ENCODE measurements around the gene TOMT.

The TOMT gene

GRCh38 chr11:72088076-72088808, 17.5 kb upstream of the TOMT start:
- DNase-seq = no peak

- DNase-seq = peak; percentile 70
Observed at GRCh38 chr11:72091292-72091691, 14.4 kb upstream of the TOMT start.

DNA sequence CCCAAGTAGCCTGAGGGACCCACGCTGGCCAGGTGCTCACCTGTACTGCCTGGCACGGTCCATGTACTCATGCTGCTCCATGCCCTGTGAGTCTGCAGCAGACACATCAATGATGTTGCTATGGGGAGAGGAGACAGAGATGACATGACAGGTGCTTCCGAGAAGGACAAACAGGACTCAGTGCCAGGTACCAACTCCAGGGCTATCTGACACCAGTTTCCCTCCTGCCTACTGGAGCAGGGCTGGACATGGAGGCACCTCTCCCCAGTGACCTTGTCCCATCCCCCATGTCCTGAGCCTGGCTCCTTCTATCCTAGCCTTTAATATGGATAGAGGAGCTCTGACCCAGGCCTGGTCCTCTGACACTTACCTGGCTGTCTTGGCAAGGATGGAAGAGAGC, 7.0 kb upstream of the TOMT start:
- no peak for DNase-seq

DNA sequence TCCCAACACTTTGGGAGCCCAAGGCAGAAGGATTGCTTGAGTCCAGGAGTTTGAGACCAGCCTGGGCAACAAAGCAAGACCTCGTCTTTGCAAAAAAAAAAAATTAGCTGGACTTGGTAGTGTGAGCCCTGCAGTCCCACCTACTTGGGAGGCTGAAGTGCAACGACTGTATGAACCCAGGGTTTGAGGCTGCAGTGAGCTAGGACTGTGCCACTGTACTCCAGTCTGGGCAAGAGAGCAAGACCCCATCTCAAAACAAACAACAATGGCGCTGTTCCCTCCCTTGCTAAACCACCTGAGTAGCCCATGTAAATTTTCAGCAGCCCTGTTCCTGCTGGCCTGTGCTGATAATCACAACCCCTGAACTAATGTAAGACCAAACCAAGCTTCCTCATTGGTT, 5.7 kb upstream of the TOMT start:
- no peak for DNase-seq

DNA sequence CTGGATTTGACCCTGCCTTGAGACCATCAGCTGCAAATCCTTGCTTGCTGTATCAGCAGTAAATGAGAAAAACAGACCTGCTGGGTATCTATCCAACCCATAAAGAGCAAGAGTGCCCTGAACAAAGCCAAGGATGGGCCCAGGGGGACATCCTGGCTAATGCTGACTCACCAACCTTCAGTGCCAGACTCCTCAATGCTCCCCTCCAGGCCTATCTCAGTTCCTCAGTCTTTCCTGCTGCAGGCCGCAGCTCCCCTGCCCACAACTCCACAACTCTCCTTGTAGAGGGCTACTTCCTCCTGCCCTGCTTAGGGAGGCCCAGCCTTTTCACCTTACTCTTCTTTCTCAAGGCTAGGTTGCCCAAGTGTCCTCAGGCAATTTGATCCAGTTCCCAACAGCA, 5.3 kb upstream of the TOMT start:
- DNase-seq = no peak

GRCh38 chr11:72102162-72102561, 3.6 kb upstream of the TOMT start:
- DNase-seq = no peak

DNA sequence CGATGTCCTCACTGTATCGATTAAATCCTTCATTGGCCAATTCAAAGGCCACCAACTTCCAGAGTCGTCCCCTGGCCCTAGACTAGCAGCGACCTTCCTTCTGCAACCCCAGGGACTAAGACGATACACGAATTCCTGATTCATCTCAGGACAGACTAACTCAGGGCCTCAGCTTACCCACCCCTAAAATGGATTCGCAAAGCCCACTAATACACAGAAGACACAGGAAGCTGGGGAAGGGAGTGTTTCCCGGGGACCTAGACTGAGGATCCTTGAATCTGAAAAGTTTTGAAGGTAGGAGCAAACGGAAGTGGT, 3.1 kb upstream of the TOMT start:
- DNase-seq = no peak

GRCh38 chr11:72102946-72103753, 2.6 kb upstream of the TOMT start, which contains the start of gene LAMTOR1:
Gene LAMTOR1, minus strand, starts transcription at chr11:72103297. Its CDS starts 73 bp downstream, at chr11:72103224.
- peak; percentile 100 for DNase-seq

DNA sequence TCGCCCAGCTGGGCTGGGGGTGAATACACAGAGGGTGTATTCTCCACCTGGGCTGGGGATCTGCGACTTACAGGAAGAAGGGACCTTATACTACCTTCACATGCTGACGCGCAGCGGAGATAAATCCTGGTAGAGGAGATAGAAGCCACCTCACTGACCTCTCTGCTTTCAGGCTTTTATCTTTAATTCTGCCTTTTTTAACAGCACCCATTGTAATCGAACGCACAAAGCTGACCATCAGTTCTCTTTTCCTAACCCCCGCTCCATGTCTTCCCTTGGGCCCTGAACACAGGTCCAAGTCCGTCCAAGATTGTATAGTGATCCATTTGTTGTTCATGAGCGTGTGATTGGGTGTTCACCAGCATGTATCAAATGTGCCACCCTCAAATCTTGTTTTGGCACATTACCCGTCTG, 2.0 kb upstream of the TOMT start:
- DNase-seq = no peak

- DNase-seq = peak; percentile 14
Observed at GRCh38 chr11:72111300-72112142, 5.8 kb downstream of the TOMT start.

DNA sequence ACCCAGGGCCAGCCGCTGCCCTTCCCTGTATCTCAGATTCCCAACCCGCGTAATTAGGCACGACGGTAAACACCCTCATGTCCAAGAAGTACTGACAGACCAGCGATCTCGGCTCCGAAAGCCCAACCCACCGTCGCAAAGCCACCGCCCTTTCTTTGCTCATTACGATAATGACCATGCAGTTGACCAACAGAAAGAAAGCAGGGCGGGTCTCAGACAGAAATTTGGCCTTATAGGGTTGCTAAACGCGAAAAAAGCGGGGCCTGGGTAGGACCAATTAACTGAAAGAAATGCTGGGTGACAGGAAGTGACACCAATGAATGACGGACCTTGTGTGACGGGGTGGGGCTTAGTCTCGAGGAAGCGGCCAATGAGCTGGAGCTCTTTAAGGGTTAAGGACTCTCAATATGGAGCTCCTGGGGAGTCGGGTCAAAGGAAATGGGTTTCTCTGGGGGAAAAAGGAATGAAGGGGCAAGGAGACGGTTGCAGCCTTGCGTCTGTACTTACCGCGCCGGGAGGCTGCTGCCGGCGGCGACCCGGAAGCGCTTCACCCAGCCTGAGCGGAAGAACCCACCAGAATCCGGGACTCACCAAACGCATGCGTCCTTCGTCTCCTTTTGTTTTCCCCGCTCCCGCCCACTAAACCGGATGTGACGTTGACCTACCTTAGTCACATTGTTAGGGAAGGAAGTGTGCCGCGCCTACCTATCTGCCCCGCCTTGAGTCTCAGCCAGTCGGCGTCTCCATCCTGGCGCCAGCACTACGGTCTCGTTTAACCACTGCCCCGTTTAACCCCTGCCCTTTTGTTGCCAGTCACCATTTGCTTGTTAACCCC, 6.6 kb downstream of the TOMT start, which contains the start of gene ANAPC15:
ANAPC15 (minus strand) TSS at position 553 of the 835 bp plus-strand sequence. CDS start 1,419 bp downstream, outside the sequence.
- DNase-seq = peak; percentile 100

DNA sequence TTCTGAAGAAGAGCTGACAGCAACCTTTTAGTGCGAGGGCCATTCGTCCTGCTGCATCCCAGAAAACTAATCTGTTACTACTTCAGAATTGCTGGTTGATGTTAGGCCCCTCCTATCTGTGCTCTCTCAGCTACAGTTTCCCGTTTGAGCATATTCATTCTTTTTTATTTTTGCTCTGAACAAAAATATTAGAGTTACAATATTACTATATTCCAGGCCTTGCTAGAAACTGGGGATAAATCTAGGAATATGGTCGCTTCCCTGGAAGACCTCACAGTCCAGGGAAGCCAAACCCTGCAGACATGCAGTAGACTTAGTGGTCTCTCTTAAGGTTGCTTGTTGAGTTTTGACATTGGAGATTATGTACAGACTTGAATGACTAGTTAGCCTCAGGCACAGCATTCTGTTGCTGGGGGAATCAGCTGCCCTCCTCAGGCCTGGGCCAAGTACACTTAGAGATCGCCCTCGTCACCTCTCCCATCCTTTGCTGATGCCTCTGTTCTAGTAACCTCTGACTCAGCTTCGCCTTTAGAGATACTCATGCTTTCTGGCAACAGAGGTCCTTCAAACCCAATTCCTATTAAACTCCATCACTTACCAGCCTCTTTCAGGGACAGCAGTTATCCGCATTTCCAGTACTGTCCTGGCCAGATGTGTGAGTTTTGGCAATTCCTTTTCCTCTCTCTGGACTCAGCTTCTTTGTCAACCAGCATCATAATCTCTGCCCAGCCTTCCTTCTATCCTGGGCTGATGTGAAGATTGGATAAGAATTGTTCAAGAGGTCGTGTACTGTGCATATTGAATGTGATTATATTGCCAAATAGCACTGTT, 7.5 kb downstream of the TOMT start:
- DNase-seq = no peak

DNA sequence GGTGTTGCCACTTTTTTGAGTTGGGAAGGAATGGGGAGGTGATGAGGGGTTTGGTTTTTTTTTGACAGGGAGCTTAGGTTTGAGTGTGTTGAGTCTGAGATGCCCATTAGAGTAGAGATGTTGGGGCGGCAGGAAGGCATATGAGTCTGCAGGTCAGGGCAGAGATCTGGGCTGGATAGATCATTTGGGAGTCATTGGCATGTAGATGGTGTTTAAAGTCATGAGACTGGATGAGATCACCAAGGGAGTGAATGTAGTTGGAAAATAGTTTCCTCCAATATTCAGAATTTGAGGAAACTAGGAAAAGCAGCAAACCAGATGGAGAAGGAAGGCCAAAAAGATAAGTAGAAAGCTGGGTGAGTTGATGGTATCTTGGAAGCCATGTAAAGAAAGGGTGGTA, 8.8 kb downstream of the TOMT start:
- no peak for DNase-seq

GRCh38 chr11:72116019-72116755, 10.5 kb downstream of the TOMT start:
- DNase-seq = no peak

DNA sequence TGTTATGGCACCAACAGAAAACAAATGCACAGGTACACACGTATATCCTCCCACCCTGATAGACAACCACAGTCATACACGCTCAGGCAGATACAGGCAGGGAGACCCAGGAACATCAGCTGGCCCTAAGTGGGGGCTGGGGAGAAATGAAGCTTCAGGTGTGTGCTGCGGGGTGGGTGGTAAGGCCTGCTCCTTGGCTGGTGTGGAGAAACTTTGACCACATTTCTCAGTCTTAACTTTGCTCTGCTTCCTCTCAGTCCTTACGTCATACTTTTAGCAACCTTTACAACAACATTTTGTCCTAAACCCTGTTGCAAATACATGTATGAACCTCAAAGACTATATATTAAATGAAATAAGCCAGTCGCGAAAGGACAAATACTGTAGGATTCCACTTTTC, 13.5 kb downstream of the TOMT start:
- no peak for DNase-seq

GRCh38 chr11:72120930-72121329, 15.2 kb downstream of the TOMT start:
- no peak for DNase-seq

GRCh38 chr11:72122607-72123006, 16.9 kb downstream of the TOMT start:
- DNase-seq = no peak

DNA sequence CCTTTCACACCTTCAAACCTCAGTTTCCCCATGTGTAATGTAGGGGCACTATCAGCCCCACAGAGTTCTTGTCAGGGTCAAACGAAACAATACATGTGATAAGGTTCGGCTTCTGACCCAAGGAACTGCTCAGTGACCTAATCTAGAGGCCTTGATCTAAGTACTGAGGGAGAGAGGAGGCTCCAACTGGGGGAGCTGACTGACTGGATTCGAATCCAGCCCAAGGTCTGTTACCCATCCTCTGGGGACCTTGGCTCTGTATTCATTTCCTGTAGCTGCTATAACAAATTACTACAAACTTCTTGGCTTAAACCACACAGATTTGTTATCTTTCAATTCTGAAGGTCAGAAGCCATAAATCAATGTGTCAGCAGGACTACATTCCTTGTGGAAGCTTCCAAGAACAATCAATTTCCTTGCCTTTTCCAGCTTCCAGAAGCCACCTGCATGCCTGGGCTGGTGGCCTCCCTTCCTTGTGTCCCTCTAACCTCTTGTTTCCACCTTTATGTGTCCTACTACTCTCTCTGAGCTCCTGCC, 17.5 kb downstream of the TOMT start:
- no peak for DNase-seq

DNA sequence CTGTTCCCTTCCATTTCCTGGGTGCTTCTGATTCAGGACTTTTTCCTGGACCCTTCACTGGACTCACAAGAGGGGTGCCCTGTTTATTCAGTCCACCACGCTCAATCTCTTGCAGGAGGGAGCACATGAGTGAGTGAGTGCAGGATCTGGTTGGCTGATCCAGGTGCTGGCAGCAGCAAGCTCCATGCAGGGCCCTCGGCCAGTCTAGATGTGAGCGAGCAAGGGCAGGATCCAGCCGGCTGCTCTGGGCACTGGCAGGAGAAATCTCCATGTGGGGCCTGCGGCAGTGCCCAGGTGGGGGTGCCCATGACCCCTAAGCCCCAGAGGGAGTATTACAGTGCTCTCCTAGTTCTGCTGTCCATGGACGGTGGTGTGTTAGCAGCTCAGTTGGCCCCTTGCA, 18.3 kb downstream of the TOMT start:
- DNase-seq = no peak

GRCh38 chr11:72125956-72126355, 20.2 kb downstream of the TOMT start:
- DNase-seq = no peak

All from fibroblast of skin of scalp (primary cell).